GM21723 (cell line): ENCODE measurements around the gene PTPN14.
"Not testable (repeated sequence)": the region's sequence is repeated elsewhere in the genome, so short reads cannot be mapped to it uniquely, and the experiment has no call there.

Experiments used
- ATAC-seq: cut with Tn5 transposase; IDR thresholded peaks from one replicate; pipeline ENCODE4 v1.9.1; 2021; ENCODE audit warnings: mild to moderate bottlenecking, moderate library complexity; ENCODE audit not compliant: unreplicated experiment

PTPN14 gene

DNA sequence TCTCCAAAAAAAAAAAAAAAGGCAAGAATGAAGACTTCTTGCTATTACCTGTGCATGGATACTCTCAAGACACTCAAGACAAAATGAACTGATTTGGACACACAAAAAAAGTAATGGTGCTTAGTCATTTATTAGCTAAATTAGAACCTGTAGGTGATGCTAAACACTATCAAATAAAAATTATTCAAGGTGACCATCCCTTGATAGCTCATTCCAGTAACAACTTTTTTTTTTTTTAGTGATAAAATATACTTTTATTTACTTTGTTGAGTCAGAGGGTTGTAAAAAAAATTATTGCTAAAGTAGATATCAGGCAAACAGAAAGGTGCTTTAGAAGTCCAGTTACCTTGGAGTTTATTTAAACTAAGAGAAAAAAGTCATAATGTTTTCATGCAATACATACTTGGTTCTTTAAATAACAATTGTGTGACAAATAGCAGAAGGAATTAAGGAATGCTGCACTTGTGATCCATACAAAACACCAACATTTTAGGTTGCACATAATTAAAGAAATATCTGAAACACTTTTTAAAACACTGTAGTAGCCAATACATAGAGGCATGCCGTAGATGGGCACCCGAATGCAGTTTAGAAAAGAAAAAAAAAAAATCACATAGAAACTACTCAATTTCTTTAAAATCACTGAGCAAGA, 69.3 kb downstream of the PTPN14 start:
- not testable (repeated sequence) for ATAC-seq

DNA sequence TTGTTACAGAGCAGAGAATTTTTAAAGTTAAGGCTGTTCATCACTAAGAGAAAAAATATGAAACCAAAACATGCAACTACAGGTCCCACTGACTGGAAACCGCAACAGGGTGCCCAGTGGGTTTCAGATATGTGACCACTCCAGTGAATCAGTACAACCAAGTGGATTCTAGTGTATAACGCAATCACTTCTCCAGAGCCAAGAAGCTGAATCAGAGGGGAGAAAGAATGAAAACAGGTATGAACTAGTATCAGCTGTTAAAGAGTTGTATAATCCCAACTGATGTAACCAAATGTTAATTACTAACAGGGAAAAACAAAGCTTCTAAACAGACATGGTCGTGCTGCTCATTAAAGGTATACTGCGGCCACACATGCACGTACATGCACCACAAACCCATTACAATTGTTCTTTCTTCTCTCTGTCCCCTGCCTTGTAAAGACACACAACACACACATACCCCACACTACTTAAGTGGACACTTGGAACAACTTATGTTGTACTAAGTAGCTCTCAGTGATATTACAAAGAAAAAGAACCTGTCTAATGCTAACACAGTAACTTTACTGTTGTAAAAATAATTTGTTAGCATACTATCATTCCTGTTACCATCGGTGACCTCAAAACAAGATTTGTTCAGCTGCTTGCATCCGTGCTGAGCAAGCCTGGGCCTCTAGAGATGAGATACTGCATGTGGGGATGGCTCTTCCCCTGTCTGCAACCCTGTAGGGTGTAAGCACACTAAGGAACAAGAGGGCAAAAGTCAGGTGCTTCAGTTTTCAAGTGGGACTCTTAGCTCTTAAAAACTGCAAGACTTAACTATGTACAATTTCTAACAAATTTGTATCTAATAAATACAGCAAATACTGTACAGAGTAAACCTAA, 74.2 kb downstream of the PTPN14 start:
- ATAC-seq = no peak

DNA sequence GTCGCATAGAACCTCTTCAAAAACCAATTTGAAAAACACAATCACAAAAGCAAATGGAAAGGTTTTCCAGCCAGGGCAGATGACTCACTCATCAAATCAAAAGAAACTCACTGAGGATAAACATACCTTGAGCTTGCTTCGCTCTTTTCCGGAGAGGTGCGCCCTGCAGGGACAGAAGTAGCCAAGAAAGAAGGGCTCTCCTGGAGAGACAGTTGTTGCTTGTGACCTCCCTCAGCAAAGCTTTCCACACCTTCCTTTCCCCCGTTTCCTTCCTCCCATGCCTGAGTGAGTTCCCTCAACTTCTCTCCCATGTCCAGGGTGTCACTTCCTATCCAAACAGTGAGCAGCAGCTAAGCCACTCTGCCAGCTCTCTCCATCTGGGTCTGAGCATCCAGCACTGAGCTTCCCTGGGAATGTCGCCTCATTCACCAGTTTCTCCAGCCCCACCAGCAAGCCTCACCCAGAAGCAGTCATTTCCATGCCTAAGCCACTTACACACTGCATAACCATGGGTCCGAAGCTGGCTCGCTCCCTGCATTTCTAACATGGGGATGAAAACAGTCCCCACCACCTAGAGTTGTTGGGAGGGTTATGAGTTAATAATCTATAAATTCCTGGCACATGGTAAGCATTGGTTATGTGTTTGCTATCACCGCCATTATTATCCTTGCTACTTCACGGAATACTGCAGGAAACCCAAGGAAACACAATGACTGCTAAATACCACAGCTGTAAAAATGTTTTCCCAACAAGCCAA, 75.0 kb downstream of the PTPN14 start:
- no peak for ATAC-seq

DNA sequence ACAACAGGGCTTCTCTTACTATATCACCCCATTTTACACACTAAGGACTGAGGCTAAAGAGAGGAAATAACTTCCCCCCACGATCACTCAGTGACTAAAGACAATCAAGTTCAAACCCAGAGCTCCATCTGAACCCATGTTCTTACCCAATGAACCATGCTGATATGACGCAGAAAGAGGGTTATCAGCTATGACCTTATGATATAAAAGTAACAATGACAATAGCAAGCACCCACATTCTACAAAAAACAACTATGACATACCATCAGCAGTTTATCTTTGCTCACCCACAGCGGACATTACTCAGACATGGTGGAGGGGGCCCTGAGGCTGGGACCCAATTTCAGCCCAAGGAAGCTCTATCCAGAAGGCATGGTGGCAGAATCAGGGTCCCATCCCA, 75.7 kb downstream of the PTPN14 start:
- no peak for ATAC-seq

DNA sequence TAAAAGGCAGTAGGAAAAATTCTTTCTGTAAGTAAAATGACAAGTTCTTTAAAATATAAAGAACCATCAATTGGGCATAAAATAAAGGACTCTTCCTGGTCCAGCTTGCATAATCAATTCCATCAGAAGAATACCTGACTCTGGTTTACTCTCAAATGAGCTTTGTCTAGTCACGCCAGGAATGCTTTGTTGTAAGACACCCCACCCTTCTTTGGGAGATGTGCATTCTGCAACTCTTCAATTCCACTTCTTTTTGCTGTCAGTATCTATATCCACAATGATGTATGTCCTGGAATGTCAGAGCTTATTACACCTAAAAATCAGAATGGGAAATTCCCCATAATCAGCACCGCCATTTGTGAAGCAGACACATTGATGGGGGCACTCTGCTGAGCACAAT, 76.1 kb downstream of the PTPN14 start:
- ATAC-seq = no peak

DNA sequence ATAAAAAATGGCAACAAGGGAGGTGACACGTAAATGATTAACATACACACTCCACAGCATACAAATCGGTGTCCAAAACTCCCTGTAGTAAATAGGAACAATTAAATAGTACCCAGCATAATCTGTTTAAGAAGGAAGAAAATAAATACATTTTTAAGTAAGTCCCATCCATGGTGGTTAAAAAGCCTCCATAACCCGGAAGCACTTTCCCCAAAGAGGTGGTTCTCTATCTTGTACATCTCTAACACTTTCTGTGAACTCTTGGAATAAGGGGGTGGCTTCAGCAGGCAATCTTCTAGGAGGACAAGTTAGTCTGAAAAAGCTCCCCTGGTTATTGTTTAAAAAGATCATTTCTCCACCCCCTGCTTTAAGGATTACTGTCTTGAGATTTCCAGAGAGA, 76.9 kb downstream of the PTPN14 start:
- ATAC-seq = no peak

DNA sequence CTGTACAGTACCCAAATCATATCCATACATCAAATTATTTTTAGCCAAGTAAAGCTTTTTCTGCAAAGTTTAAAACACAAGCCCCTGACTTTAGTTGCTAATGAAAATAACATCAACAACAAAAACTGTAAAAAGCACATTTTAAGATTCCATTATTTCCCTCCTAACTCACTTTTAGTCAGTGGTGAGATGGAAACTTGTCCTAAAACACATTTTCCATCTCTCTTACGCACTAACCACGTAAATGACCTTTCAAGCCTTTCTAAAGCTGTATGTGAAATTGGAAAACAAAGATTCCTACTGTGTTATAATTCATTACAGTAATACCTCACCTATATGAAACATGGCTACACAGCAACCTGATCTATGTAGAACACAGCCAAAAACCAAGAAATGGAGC, 77.5 kb downstream of the PTPN14 start:
- no peak for ATAC-seq

DNA sequence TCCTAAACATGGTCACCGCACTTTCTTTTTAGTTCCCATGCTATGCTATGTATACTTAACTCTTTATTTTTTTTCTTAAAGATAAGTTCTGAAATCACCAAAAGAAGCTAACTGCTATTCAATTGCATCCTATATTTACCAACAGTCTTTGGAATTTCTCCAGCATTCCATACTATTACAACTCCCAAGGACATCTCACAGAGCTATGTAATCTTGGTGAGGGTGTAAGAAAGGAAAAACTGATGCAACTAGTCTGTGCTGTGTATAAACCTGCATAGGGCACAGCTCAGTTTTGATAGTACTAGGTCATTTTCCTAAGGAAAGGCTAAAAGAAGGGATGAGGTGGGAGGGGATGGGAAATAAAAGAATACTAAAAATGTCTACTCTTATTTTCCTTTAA, 78.0 kb downstream of the PTPN14 start:
- no peak for ATAC-seq

DNA sequence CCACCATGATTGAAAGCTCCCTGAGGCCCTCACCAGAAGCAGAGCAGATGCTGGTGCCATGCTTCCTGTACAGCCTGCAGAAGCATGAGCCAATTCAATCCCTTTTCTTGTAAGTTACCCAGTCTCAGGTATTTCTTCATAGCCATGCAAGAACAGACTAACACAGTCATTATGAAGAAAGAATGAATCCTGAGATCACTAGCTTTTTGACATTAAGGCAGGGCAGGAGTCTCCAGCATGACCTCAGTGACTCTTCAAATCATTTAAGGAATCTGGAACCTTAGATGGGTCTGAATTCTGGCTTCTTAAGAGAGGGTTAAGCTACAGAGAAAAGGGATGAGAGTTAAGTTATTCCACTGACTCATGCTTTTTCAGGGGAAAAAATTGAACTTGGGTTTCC, 79.0 kb downstream of the PTPN14 start:
- ATAC-seq = no peak

- no peak for ATAC-seq
These were observed 79.9 kb downstream of the PTPN14 start for GRCh38 chr1:214471458-214471857.

GRCh38 chr1:214470132-214470531, 81.3 kb downstream of the PTPN14 start:
- ATAC-seq = no peak

GRCh38 chr1:214469290-214469689, 82.1 kb downstream of the PTPN14 start:
- ATAC-seq = no peak

- no peak for ATAC-seq
These were observed 84.3 kb downstream of the PTPN14 start for GRCh38 chr1:214467078-214467585.

DNA sequence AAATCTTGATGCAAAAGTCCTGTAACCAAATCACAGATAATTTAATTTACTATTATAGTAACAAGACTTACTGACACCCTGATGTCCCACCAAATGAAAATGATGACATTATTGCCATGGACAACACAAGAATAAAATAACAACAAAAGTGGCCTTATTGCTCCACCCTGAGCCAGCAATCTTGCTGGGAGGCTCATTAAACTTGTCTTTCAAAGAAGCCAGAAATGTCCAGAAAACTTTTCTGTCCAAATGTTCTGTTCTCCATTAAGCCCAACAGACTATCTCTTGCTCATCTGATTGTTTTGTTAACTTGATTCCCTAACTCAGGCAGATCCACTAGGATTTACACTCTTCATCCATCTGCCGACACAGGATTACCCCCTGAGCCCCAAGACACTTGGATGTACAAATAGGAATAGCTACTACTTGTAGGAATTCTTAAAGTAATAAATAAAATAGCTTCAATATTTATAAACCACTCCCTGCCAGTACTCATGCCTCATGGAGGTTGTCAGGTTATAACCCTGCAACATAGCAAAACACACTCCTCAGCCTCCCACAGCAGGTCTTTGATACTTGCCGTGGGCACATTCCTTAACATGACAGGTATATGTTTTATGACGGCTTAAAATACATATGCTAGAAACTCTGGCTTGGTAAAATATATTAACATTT, 84.9 kb downstream of the PTPN14 start:
- ATAC-seq = no peak

DNA sequence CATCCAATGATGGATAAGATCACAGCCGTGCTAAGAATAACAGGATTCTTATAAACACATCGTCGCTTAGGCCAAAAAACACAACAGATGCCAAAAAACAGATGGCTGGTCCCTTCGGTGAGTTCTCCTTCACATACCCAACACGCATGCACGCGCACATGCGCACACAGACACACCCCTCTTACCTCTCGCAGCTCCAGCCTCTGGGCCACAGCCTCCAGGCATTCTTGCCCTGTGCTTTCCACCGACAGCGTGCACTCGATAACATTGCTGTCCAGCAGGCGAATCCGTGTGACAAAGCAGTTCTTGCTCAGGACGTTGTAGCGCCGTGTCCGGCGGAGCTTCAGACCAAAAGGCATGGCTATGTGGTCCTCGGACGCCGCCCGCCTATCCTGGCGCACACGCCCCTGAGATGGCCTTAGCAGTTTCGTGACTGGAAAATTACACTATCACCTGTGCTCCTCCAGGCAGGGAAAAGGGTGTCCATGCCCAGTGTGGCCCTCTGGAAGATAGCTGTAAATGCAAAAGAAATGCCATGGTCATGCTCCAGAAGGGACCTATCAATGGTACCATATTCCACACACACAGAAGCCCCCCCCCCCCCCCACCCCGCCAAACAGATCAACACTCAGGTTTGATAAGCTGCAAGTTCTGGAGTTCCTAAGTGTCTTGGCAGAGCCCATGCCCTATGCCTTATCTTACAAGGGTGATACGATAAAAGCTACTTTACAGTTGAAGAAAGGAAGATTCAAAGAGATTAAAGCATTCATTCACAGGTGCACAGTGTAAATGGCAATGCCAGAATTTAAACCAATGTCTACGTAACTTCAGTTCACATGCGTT, 86.7 kb downstream of the PTPN14 start:
- no peak for ATAC-seq

- ATAC-seq = no peak
These were observed 87.8 kb downstream of the PTPN14 start for GRCh38 chr1:214463596-214463995.

- no peak for ATAC-seq
These were observed 88.5 kb downstream of the PTPN14 start for GRCh38 chr1:214462882-214463281.

- no peak for ATAC-seq
These were observed 90.1 kb downstream of the PTPN14 start for GRCh38 chr1:214461305-214461704.

GRCh38 chr1:214460304-214460916, 91.0 kb downstream of the PTPN14 start:
- no peak for ATAC-seq

GRCh38 chr1:214459895-214460294, 91.5 kb downstream of the PTPN14 start:
- ATAC-seq = no peak
